CD4-positive, alpha-beta memory T cell (primary cell): Measurements from ENCODE around the gene TUBGCP2. TPM values are rescaled to one million over a fixed set of nuclear protein-coding genes. Genes with fewer than 3 reads are reported as not detected.

ENCODE experiments used
- CTCF ChIA-PET: fragments of 350-600 bp; sonication (Branson Sonifier 250); formaldehyde crosslinking; loops from one replicate; lab custom pipeline; 2021; ENCODE audit warnings: inconsistent platforms; ENCODE audit not compliant: partially characterized antibody; lab: Charles Lee
- POLR2A ChIA-PET: fragments of 350-600 bp; sonication (Branson Sonifier 250); formaldehyde crosslinking; loops from one replicate; lab custom pipeline; 2021; ENCODE audit not compliant: partially characterized antibody; lab: Charles Lee
- DNase-seq, 5 donors: peaks; one replicate each; pipeline versions ENCODE4 v3.0.0 to v3.0.0-alpha.2; 2020 to 2022; ENCODE audit warnings: mixed read lengths in 1 of 5
- H3K27ac ChIP-seq: one replicate; pipeline ENCODE4 v1.7.0; 2013; ENCODE audit warnings: low read depth, low read length
- H3K27me3 ChIP-seq: 2 replicates; pipeline ENCODE4 v1.7.0; 2013; ENCODE audit warnings: mild to moderate bottlenecking, low read length, moderate library complexity; ENCODE audit not compliant: insufficient read depth
- H3K36me3 ChIP-seq: 2 replicates; pipeline ENCODE4 v1.7.0; 2013; ENCODE audit warnings: mild to moderate bottlenecking, low read length, moderate library complexity; ENCODE audit not compliant: insufficient read depth
- H3K4me1 ChIP-seq: 2 replicates; pipeline ENCODE4 v1.7.0; 2013; ENCODE audit warnings: mild to moderate bottlenecking, low read length, moderate library complexity; ENCODE audit not compliant: insufficient read depth
- H3K4me3 ChIP-seq, 2 donors: one replicate each; pipeline ENCODE4 v1.7.0; 2013; ENCODE audit warnings: low read length in 2 of 2, mild to moderate bottlenecking in 1 of 2
- H3K9me3 ChIP-seq, 2 donors: one replicate each; pipeline ENCODE4 v1.7.0; 2013; ENCODE audit warnings: low read length in 2 of 2, control low read depth in 1 of 2; ENCODE audit not compliant: control insufficient read depth in 1 of 2
- H3K27ac Mint-ChIP-seq, 7 donors: one replicate each; pipeline ENCODE4 v1.8.0; 2020 to 2021; ENCODE audit warnings: mixed read lengths in 7 of 7, mild to moderate bottlenecking in 6 of 7, inconsistent platforms in 3 of 7, moderate library complexity in 3 of 7
- H3K27me3 Mint-ChIP-seq, 2 donors: one replicate each; pipeline ENCODE4 v1.8.0; 2020 to 2021; ENCODE audit warnings: mixed read lengths in 2 of 2
- H3K36me3 Mint-ChIP-seq, 2 donors: one replicate each; pipeline ENCODE4 v1.8.0; 2020 to 2021; ENCODE audit warnings: mixed read lengths in 2 of 2, inconsistent platforms in 1 of 2, mild to moderate bottlenecking in 1 of 2
- H3K4me1 Mint-ChIP-seq, 4 donors: one replicate each; pipeline ENCODE4 v1.8.0; 2020 to 2021; ENCODE audit warnings: mixed read lengths in 4 of 4, mild to moderate bottlenecking in 1 of 4
- H3K4me3 Mint-ChIP-seq, 8 donors: one replicate each; pipeline ENCODE4 v1.8.0; 2020 to 2021; ENCODE audit warnings: mixed read lengths in 8 of 8, mild to moderate bottlenecking in 7 of 8, moderate library complexity in 6 of 8, inconsistent platforms in 3 of 8
- H3K9me3 Mint-ChIP-seq, 8 donors: one replicate each; pipeline ENCODE4 v1.8.0; 2020 to 2021; ENCODE audit warnings: mixed read lengths in 8 of 8, mild to moderate bottlenecking in 5 of 8, inconsistent platforms in 3 of 8, moderate library complexity in 1 of 8
- intact Hi-C: fragments of 100-400 bp; cut with micrococcal nuclease; formaldehyde crosslinking; loops from one replicate; pipeline ENCODE4 v1.15.1; 2023
- polyA plus RNA-seq, 2 donors: library from polyadenylated mRNA; unstranded; fragments of 300-500 nt; fragmentation: Illumina TruSeq; gene quantifications; one replicate each; pipeline ENCODE4 v1.2.3, GENCODE V29; 2021
- total RNA-seq, 2 experiments: library from RNA; stranded (reverse); gene quantifications; one replicate each; pipeline ENCODE4 v1.2.3, GENCODE V29; 2021

Gene TUBGCP2
- total and polyA plus RNA-seq, 4 experiments from 2014 or later = 14.1 to 74.0 (median 53.7) TPM

DNA sequence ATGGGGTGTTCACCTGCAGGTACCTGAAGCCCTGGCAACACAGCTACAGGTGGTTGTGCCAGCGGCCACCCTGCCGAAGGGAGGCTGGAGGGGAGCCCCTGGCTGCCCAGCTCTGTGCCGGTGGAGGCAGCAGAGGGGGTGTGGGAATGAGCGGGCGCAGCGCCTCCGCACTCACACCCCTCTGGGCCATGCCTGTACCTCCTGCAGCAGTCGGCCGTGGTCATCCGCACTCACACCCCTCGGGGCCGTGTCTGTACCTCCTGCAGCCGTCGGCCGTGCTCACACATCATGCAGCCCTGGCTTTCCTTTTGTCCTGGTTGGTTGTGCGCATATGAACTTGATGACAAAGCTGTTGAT lies 1.7 kb upstream of the TUBGCP2 start:
- peaks cover 0 to 6% of the 10 kb centered on the region in 2 donors for H3K27me3 Mint-ChIP-seq
- POLR2A ChIA-PET = interaction anchor here (0.9 to 1.5 kb wide), 2 partner anchors 50 to 53 kb away, joined by 3 to 5 read pairs; no protein-coding TSS in a partner anchor
- peaks cover 4 to 37% of the 10 kb centered on the region in 2 donors for H3K36me3 Mint-ChIP-seq
- no peak overlapping the region for H3K4me3 ChIP-seq
- peaks cover 12 to 35% (median 24%) of the 10 kb centered on the region in 4 donors for H3K4me1 Mint-ChIP-seq
- no peaks in the 10 kb centered on the region for H3K36me3 ChIP-seq
- H3K4me1 ChIP-seq = peaks cover 23% of the 10 kb centered on the region
- no peak overlapping the region for H3K27ac ChIP-seq
- intact Hi-C loops = loop anchor here (10.0 kb wide), 1 partner anchor 406 kb away; no protein-coding TSS in a partner anchor
- peak overlapping the region in 4 of 8 donors; percentile 8 to 69 (median 14) for H3K4me3 Mint-ChIP-seq
- CTCF ChIA-PET = interaction anchor here (0.6 to 2.5 kb wide), 2 partner anchors 19 to 83 kb away, joined by 3 to 9 read pairs; no protein-coding TSS in a partner anchor
- H3K9me3 Mint-ChIP-seq = peaks cover 0 to 5% (median 0%) of the 10 kb centered on the region in 8 donors
- no peaks in the 10 kb centered on the region for H3K9me3 ChIP-seq
- no peak for DNase-seq
- H3K27ac Mint-ChIP-seq = peak overlapping the region in 4 of 7 donors; percentile 3 to 87 (median 60)
- no peaks in the 10 kb centered on the region for H3K27me3 ChIP-seq

DNA sequence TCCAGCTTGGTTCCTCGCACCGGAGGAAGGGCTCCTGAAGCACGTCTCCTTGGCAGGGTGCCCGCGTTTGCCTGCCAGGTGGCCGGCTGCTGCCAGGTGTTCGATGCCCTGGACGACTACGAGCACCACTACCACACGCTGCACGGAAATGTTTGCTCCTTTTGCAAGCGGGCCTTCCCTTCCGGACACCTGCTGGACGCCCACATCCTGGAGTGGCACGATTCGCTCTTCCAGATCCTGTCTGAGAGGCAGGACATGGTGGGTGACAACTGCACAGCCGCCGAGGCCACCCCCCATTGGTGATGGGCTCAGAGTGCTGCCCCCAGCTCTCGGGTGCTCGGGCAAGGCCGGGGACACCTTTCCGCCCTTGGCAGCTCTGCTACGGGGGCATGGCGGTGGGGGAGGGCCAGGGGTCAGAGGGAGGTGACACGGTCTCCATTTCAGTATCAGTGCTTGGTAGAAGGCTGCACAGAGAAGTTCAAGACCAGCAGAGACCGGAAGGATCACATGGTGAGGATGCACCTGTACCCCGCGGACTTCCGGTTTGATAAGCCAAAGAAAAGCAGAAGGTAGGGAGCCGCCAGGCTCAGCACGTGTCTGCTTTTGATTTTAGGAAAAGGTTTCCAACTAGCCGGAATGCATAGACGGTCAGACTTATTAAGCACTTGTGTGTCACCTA lies 1.2 kb upstream of the TUBGCP2 start:
- no peaks in the 10 kb centered on the region for H3K9me3 ChIP-seq
- Mint-ChIP-seq H3K27ac (peak overlapping the region; percentile 31 to 91 (median 77)), H3K27me3 (peaks cover 0 to 6% of the 10 kb centered on the region in 2 donors), H3K4me1 (peaks cover 15 to 40% (median 28%) of the 10 kb centered on the region in 4 donors), H3K4me3 (peak overlapping the region; percentile 21 to 83 (median 57)), H3K36me3 (peaks cover 4 to 37% of the 10 kb centered on the region in 2 donors), H3K9me3 (peaks cover 0 to 5% (median 0%) of the 10 kb centered on the region in 8 donors)
- peak overlapping the region; percentile 97 for H3K27ac ChIP-seq
- ChIA-PET POLR2A (interaction anchor here (0.9 kb wide), 1 partner anchor 53 kb away, joined by 3 read pairs; no protein-coding TSS in a partner anchor), CTCF (interaction anchor here (2.5 kb wide), 1 partner anchor 20 kb away, joined by 9 read pairs; no protein-coding TSS in a partner anchor)
- DNase-seq = no peak
- H3K4me1 ChIP-seq = peaks cover 23% of the 10 kb centered on the region
- H3K27me3 ChIP-seq = no peaks in the 10 kb centered on the region
- no peak overlapping the region for H3K4me3 ChIP-seq
- intact Hi-C loops = loop anchor here (1.0 to 10.0 kb wide), 6 partner anchors 27 to 773 kb away; partner anchors contain the start of genes CALY, ECHS1, INPP5A and MTG1
- H3K36me3 ChIP-seq = no peaks in the 10 kb centered on the region

- Histone ChIP-seq H3K4me1 (peaks cover 23% of the 10 kb centered on the region), H3K36me3 (no peaks in the 10 kb centered on the region), H3K27ac (peak overlapping the region; percentile 97), H3K4me3 (peak overlapping the region in 1 of 2 donors; percentile 87), H3K27me3 (no peaks in the 10 kb centered on the region), H3K9me3 (no peaks in the 10 kb centered on the region)
- Mint-ChIP-seq H3K4me1 (peaks cover 17 to 42% (median 28%) of the 10 kb centered on the region in 4 donors), H3K27me3 (peaks cover 0 to 6% of the 10 kb centered on the region in 2 donors), H3K4me3 (peak overlapping the region; percentile 67 to 83 (median 73)), H3K9me3 (peaks cover 0 to 5% (median 0%) of the 10 kb centered on the region in 8 donors), H3K36me3 (peaks cover 4 to 38% of the 10 kb centered on the region in 2 donors), H3K27ac (peak overlapping the region; percentile 80 to 91 (median 87))
- peak; percentile 92 to 97 (median 94) for DNase-seq
- intact Hi-C loops = loop anchor here (1.0 to 2.0 kb wide), 5 partner anchors 28 to 772 kb away; partner anchors contain the start of genes CALY, ECHS1, INPP5A and MTG1
- CTCF ChIA-PET = interaction anchor here (2.5 kb wide), 1 partner anchor 20 kb away, joined by 9 read pairs; no protein-coding TSS in a partner anchor
- POLR2A ChIA-PET = interaction anchor here (3.0 kb wide), 1 partner anchor 31 kb away, joined by 18 read pairs; no protein-coding TSS in a partner anchor
These were observed 538 bp upstream of the TUBGCP2 start for GRCh38 chr10:133309100-133309719.

- intact Hi-C loops = loop anchor here (1.0 to 2.0 kb wide), 9 partner anchors 10 to 771 kb away; partner anchors contain the start of genes CALY, FUOM, INPP5A and MTG1
These were observed 774 bp downstream of the TUBGCP2 start for GRCh38 chr10:133307776-133308420.

DNA sequence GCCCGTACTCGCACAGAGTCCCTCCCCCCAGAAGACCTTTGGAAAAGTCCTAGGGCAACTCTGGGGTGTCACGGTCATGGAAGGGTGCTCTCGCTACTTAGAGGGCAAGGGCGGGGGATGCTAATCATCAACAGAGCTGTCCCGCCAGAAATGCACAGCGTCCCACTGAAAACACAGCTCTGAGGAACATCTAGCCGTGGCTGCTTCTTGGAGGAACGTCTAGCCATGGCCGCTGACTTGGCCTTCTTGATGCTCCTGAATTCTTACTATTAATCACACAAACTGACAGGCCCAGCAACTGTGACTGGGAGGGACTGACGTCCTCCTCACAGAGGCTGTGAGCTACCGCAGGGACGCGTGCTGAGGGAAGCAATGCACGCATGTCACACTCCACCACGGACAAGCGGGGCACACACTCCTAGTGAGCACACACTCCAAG lies 1.7 kb downstream of the TUBGCP2 start:
- intact Hi-C loops = loop anchor here (1.0 kb wide), 3 partner anchors 11 to 163 kb away; no protein-coding TSS in a partner anchor
- peak in 1 of 5 donors; percentile 35 for DNase-seq
- Histone ChIP-seq H3K27ac (peak overlapping the region; percentile 97), H3K27me3 (no peaks in the 10 kb centered on the region), H3K36me3 (no peaks in the 10 kb centered on the region), H3K4me3 (no peak overlapping the region), H3K9me3 (no peaks in the 10 kb centered on the region), H3K4me1 (peaks cover 23% of the 10 kb centered on the region)
- H3K4me3 Mint-ChIP-seq = peak overlapping the region in 6 of 8 donors; percentile 8 to 99 (median 50)
- H3K27ac Mint-ChIP-seq = peak overlapping the region in 6 of 7 donors; percentile 99 to 100 (median 100)
- POLR2A ChIA-PET = interaction anchor here (0.9 to 3.0 kb wide), 10 partner anchors 18 to 48 kb away, joined by 3 to 18 read pairs (median 7); partner anchors contain the start of gene CALY
- H3K4me1 Mint-ChIP-seq = peaks cover 19 to 56% (median 28%) of the 10 kb centered on the region in 4 donors
- CTCF ChIA-PET = interaction anchor here (0.8 to 3.3 kb wide), 19 partner anchors 7 to 163 kb away, joined by 3 to 28 read pairs (median 8); partner anchors contain the start of gene ADAM8
- peaks cover 0 to 6% of the 10 kb centered on the region in 2 donors for H3K27me3 Mint-ChIP-seq
- peaks cover 8 to 38% of the 10 kb centered on the region in 2 donors for H3K36me3 Mint-ChIP-seq
- H3K9me3 Mint-ChIP-seq = peaks cover 0 to 6% (median 0%) of the 10 kb centered on the region in 8 donors

More at GRCh38 chr10:133307776-133308420, 774 bp downstream of the TUBGCP2 start:
- H3K4me1 Mint-ChIP-seq = peaks cover 17 to 51% (median 27%) of the 10 kb centered on the region in 4 donors
- H3K9me3 ChIP-seq = no peaks in the 10 kb centered on the region
- peak overlapping the region; percentile 97 for H3K27ac ChIP-seq
- peak overlapping the region; percentile 80 to 87 for H3K4me3 ChIP-seq
- DNase-seq = peak; percentile 87 to 95 (median 90)
- H3K27ac Mint-ChIP-seq = peak overlapping the region; percentile 99 to 100 (median 100)
- H3K4me3 Mint-ChIP-seq = peak overlapping the region; percentile 91 to 99 (median 98)
- peaks cover 23% of the 10 kb centered on the region for H3K4me1 ChIP-seq
- ChIA-PET CTCF (interaction anchor here (0.6 to 3.3 kb wide), 23 partner anchors 8 to 205 kb away, joined by 3 to 28 read pairs (median 7); partner anchors contain the start of gene ADAM8), POLR2A (interaction anchor here (0.6 to 3.0 kb wide), 14 partner anchors 19 to 83 kb away, joined by 3 to 18 read pairs (median 5); partner anchors contain the start of genes ADAM8 and CALY)
- H3K9me3 Mint-ChIP-seq = peaks cover 0 to 6% (median 0%) of the 10 kb centered on the region in 8 donors
- H3K36me3 ChIP-seq = no peaks in the 10 kb centered on the region
- peaks cover 4 to 42% of the 10 kb centered on the region in 2 donors for H3K36me3 Mint-ChIP-seq
- no peaks in the 10 kb centered on the region for H3K27me3 ChIP-seq
- H3K27me3 Mint-ChIP-seq = peaks cover 0 to 6% of the 10 kb centered on the region in 2 donors

- DNase-seq = no peak
- H3K36me3 Mint-ChIP-seq = peaks cover 5 to 33% of the 10 kb centered on the region in 2 donors
These were observed 2.6 kb downstream of the TUBGCP2 start for GRCh38 chr10:133306097-133306476.

More at GRCh38 chr10:133306097-133306476, 2.6 kb downstream of the TUBGCP2 start:
- no peaks in the 10 kb centered on the region for H3K9me3 ChIP-seq
- peaks cover 2% of the 10 kb centered on the region for H3K36me3 ChIP-seq
- H3K4me1 Mint-ChIP-seq = peaks cover 19 to 56% (median 28%) of the 10 kb centered on the region in 4 donors
- ChIA-PET CTCF (interaction anchor here (2.4 to 3.3 kb wide), 3 partner anchors 23 to 48 kb away, joined by 19 to 28 read pairs (median 22); partner anchors contain the start of gene ADAM8), POLR2A (interaction anchor here (0.9 to 2.1 kb wide), 3 partner anchors 26 to 43 kb away, joined by 3 to 13 read pairs (median 8); partner anchors contain the start of gene CALY)
- H3K27me3 ChIP-seq = no peaks in the 10 kb centered on the region
- peaks cover 0 to 6% of the 10 kb centered on the region in 2 donors for H3K27me3 Mint-ChIP-seq
- peak overlapping the region in 5 of 7 donors; percentile 17 to 52 (median 25) for H3K27ac Mint-ChIP-seq
- intact Hi-C loops = no loop called here
- peaks cover 0 to 6% (median 0%) of the 10 kb centered on the region in 8 donors for H3K9me3 Mint-ChIP-seq
- no peak overlapping the region for H3K4me3 ChIP-seq
- H3K27ac ChIP-seq = peak overlapping the region; percentile 17
- peak overlapping the region in 1 of 8 donors; percentile 15 for H3K4me3 Mint-ChIP-seq
- H3K4me1 ChIP-seq = peaks cover 23% of the 10 kb centered on the region
